Gastroesophageal sphincter (tissue), 4 donors: ENCODE data around the gene TP53I3. TPM values are rescaled to one million over a fixed set of nuclear protein-coding genes. Genes with fewer than 3 reads are reported as not detected.

Source experiments
- ATAC-seq: fragments of 150-250 bp; one replicate; pipeline ENCODE4 v1.9.1; 2016; ENCODE audit warnings: mild to moderate bottlenecking, moderate library complexity
- H3K27ac ChIP-seq, 4 donors: fragments of 200-600 bp; sonication (generic) in 3 of 4; 1 replicate in 3 of 4; 2 replicates in 1 of 4; pipeline ENCODE4 v1.5.1; 2016 to 2019
- H3K27me3 ChIP-seq: fragments of 200-600 bp; sonication (generic); one replicate; pipeline ENCODE4 v1.5.1; 2019
- H3K36me3 ChIP-seq, 2 donors: fragments of 200-600 bp; sonication (generic); one replicate each; pipeline ENCODE4 v1.5.1; 2019; ENCODE audit warnings: control low read depth in 1 of 2
- H3K4me1 ChIP-seq, 3 donors: fragments of 200-600 bp; sonication (generic); 1 replicate in 2 of 3; 2 replicates in 1 of 3; pipeline ENCODE4 v1.5.1; 2016 to 2019; ENCODE audit warnings: control low read depth in 2 of 3
- H3K4me3 ChIP-seq, 2 donors: fragments of 200-600 bp; sonication (generic); one replicate each; pipeline ENCODE4 v1.5.1; 2019; ENCODE audit warnings: mild to moderate bottlenecking in 1 of 2, moderate library complexity in 1 of 2
- H3K9me3 ChIP-seq, 3 donors: fragments of 200-600 bp; sonication (generic); one replicate each; pipeline ENCODE4 v1.5.1; 2017 to 2019; ENCODE audit warnings: control low read depth in 2 of 3
- EP300 ChIP-seq: sonication (generic); formaldehyde crosslinking; IDR thresholded peaks from one replicate; pipeline ENCODE4 v1.6.1; 2017; ENCODE audit warnings: antibody characterized with exemption, mild to moderate bottlenecking
- POLR2A ChIP-seq, 2 donors: fragments of 450-650 bp; IDR thresholded peaks; one replicate each; pipeline ENCODE4 v1.6.1; 2017; ENCODE audit warnings: antibody characterized with exemption in 2 of 2, mild to moderate bottlenecking in 2 of 2, moderate library complexity in 1 of 2
- POLR2AphosphoS5 ChIP-seq: sonication (generic); formaldehyde crosslinking; IDR thresholded peaks from one replicate; pipeline ENCODE4 v1.6.1; 2017; ENCODE audit warnings: antibody characterized with exemption
- WGBS, 2 donors: methylation state at CpG; one replicate each; pipeline ENCODE4 v1.1.5; 2018; ENCODE audit warnings: low coverage in 1 of 2; 5-methylcytosine and 5-hydroxymethylcytosine counted together
- total RNA-seq, 4 donors: library from RNA; depleted of rRNA; stranded (reverse); fragments of >200 nt; gene quantifications; one replicate each; pipeline ENCODE4 v1.1.0, GENCODE V29; 2016
- TF ChIP-seq, protein P1 (sequence below), 4 experiments: fragments of 200-600 bp in 2 of 4; fragments of 450-650 bp in 2 of 4; sonication (generic) in 1 of 4; IDR thresholded peaks; one replicate each; pipeline ENCODE4 v1.5.1; 2017 to 2019; ENCODE audit warnings: antibody characterized with exemption in 4 of 4, mild to moderate bottlenecking in 2 of 4, moderate library complexity in 2 of 4

The TP53I3 gene
- total RNA-seq, 4 donors from 2014 or later, result 5.6 to 10.1 (median 8.9) TPM

DNA sequence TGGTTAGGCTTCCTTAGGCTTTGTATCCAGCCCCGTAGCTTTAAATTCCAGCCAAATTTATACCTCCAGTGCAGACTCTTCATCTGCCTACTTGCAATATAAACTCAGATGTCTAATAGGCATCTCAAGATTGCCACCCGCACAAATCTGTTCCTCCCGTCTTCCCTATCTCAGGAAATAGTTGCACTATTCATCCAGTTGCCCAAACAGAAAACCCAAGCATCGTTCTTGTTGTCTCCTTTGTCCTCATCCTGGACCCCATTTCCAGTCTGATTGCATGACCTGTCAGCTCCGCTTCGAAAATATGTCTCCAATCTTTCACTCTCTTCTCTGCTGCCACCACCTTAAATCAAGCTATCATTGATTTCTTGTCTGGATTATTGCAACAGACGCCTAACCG is 32.8 kb downstream of the TP53I3 start:
- H3K27me3 ChIP-seq, result no peaks in the 10 kb centered on the region
- H3K9me3 ChIP-seq, result no peaks in the 10 kb centered on the region
- no peaks in the 10 kb centered on the region for H3K36me3 ChIP-seq
- peaks cover 0 to 29% (median 6%) of the 10 kb centered on the region in 3 donors for H3K4me1 ChIP-seq
- H3K4me3 ChIP-seq, result no peak overlapping the region
- H3K27ac ChIP-seq, result no peak overlapping the region
- WGBS, 2 donors, result 80 to 88% methylated on average over 5 to 8 of the region's 8 CpGs
- TF ChIP-seq, protein P1, sequence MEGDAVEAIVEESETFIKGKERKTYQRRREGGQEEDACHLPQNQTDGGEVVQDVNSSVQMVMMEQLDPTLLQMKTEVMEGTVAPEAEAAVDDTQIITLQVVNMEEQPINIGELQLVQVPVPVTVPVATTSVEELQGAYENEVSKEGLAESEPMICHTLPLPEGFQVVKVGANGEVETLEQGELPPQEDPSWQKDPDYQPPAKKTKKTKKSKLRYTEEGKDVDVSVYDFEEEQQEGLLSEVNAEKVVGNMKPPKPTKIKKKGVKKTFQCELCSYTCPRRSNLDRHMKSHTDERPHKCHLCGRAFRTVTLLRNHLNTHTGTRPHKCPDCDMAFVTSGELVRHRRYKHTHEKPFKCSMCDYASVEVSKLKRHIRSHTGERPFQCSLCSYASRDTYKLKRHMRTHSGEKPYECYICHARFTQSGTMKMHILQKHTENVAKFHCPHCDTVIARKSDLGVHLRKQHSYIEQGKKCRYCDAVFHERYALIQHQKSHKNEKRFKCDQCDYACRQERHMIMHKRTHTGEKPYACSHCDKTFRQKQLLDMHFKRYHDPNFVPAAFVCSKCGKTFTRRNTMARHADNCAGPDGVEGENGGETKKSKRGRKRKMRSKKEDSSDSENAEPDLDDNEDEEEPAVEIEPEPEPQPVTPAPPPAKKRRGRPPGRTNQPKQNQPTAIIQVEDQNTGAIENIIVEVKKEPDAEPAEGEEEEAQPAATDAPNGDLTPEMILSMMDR (IDR thresholded peaks at IDR 0.05), result no peak
- TF ChIP-seq POLR2AphosphoS5, result no peak
- no peak for TF ChIP-seq POLR2A (IDR thresholded peaks at IDR 0.05)
- no peak for TF ChIP-seq EP300
- ATAC-seq, result no peak

DNA sequence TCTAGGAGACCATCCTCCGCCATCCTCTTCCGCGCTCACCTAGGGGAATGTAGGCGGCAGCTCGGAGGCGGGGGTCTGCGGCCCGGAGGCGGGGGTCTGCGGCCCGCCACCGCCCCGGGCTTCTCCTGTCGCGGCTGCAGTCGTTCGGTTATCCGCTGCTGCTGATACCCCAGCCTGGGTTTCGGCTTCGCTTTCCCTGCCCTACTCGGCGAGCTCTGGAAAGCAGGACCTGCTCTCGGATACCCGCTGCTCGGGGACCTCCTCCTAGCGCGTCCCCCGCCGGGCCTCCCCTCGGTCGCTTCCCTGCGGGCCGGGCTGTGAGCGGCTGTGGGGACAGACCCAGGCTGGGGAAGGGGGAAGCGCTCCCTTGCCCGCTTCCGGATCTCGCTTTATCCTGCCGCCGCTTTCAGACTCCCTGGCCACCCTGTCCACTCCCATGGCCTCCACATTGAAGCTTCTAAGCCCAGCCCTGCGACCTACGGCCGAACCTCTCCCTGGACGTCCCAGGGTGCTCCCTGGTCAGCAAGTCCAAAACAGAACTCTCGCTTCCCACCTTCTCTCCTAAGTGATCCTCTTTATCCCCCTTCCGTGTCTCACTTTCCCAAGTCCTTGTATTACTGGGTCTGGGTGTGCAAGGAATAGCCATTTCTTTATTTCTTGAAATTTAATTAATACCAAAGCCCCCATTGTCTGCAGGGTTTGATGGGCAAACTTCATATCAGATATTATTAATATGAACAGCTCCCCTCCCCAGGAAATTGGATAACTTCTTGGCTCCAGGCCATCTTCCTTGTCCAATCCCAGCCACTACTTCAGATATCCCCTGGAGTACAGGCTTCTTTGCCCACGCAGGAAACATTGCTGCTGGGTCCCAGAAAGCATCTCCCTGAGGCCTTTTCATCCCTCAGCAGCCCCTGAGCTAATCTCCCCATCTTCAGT is 34.3 kb downstream of the TP53I3 start:
- H3K27me3 ChIP-seq, result no peaks in the 10 kb centered on the region
- TF ChIP-seq POLR2AphosphoS5, result no peak
- no peak for TF ChIP-seq EP300
- TF ChIP-seq, protein P1 (IDR thresholded peaks at IDR 0.05), result no peak
- no peak for TF ChIP-seq POLR2A (IDR thresholded peaks at IDR 0.05)
- H3K27ac ChIP-seq, result peak overlapping the region in 3 of 4 donors; percentile 59 to 85 (median 67)
- H3K9me3 ChIP-seq, result no peaks in the 10 kb centered on the region
- no peaks in the 10 kb centered on the region for H3K36me3 ChIP-seq
- H3K4me1 ChIP-seq, result peaks cover 0 to 40% (median 12%) of the 10 kb centered on the region in 3 donors
- WGBS, 2 donors, result 17 to 48% methylated on average over 4 to 7 of the region's 47 CpGs
- no peak for ATAC-seq
- H3K4me3 ChIP-seq, result peak overlapping the region; percentile 46 to 85

- peak; percentile 32 for ATAC-seq
- H3K27ac ChIP-seq, result peak within 1 kb of the TSS in 3 of 4 donors; percentile 59 to 85 (median 67)
- TF ChIP-seq, protein P1 (IDR thresholded peaks at IDR 0.05), result no peak
- TF ChIP-seq POLR2AphosphoS5 (no peak), EP300 (no peak), POLR2A (IDR thresholded peaks at IDR 0.05) (no peak)
- H3K27me3 ChIP-seq, result no peaks in the 10 kb centered on the region
- WGBS, 2 donors, result 0% methylated on average over 3 of the region's 52 CpGs; no CpG with 5 or more reads in 1 of the 2 donors
- H3K4me3 ChIP-seq, result peak within 1 kb of the TSS; percentile 46 to 85
- H3K36me3 ChIP-seq, result no peaks in the 10 kb centered on the region
- no peaks in the 10 kb centered on the region for H3K9me3 ChIP-seq
- peaks cover 0 to 40% (median 12%) of the 10 kb centered on the region in 3 donors for H3K4me1 ChIP-seq
These were observed 35.1 kb downstream of the TP53I3 start, which contains the start of gene FKBP1B for GRCh38 chr2:24049485-24050021. TSS of gene FKBP1B (plus strand) at chr2:24049741. CDS start at chr2:24049850, 109 bp downstream.

- WGBS, 2 donors, result 15 to 21% methylated on average over 17 to 21 of the region's 23 CpGs
- peak overlapping the region in 2 of 4 donors; percentile 59 to 85 for H3K27ac ChIP-seq
- H3K4me1 ChIP-seq, result peaks cover 0 to 40% (median 12%) of the 10 kb centered on the region in 3 donors
- H3K4me3 ChIP-seq, result peak overlapping the region; percentile 46 to 85
- no peaks in the 10 kb centered on the region for H3K36me3 ChIP-seq
- no peaks in the 10 kb centered on the region for H3K9me3 ChIP-seq
- no peak for ATAC-seq
- H3K27me3 ChIP-seq, result no peaks in the 10 kb centered on the region
- TF ChIP-seq POLR2AphosphoS5, result no peak
- TF ChIP-seq, protein P1 (IDR thresholded peaks at IDR 0.05), result no peak
- TF ChIP-seq EP300, result no peak
- no peak for TF ChIP-seq POLR2A (IDR thresholded peaks at IDR 0.05)
These were observed 35.7 kb downstream of the TP53I3 start for GRCh38 chr2:24048769-24049484.
